GM18951 (cell line): ENCODE data around the gene DPPA4.

Experiments
- POLR2A ChIP-seq: IDR thresholded peaks from 4 replicates; pipeline ENCODE4 v1.6.1; 2011; ENCODE audit warnings: mild to moderate bottlenecking; ENCODE audit not compliant: insufficient read length, insufficient read depth; ENCODE audit errors: extremely low read depth
- in situ Hi-C: fragments of 300-500 bp; cut with MboI; formaldehyde crosslinking; loops from one replicate; pipeline ENCODE4 v1.12.0; 2022; ENCODE audit warnings: low sequenced_read_pairs, mixed read lengths, inconsistent platforms; ENCODE audit not compliant: unreplicated experiment

DPPA4 gene

GRCh38 chr3:109356442-109357155 lies 19.3 kb upstream of the DPPA4 start:
- TF ChIP-seq POLR2A = no peak
- in situ Hi-C loops = no loop called here

GRCh38 chr3:109355625-109356441 lies 18.5 kb upstream of the DPPA4 start:
- in situ Hi-C loops = no loop called here
- TF ChIP-seq POLR2A = no peak

GRCh38 chr3:109353057-109353456 lies 15.7 kb upstream of the DPPA4 start:
- TF ChIP-seq POLR2A = no peak
- in situ Hi-C loops = no loop called here

GRCh38 chr3:109351231-109351630 lies 13.9 kb upstream of the DPPA4 start:
- in situ Hi-C loops = no loop called here
- TF ChIP-seq POLR2A = no peak

DNA sequence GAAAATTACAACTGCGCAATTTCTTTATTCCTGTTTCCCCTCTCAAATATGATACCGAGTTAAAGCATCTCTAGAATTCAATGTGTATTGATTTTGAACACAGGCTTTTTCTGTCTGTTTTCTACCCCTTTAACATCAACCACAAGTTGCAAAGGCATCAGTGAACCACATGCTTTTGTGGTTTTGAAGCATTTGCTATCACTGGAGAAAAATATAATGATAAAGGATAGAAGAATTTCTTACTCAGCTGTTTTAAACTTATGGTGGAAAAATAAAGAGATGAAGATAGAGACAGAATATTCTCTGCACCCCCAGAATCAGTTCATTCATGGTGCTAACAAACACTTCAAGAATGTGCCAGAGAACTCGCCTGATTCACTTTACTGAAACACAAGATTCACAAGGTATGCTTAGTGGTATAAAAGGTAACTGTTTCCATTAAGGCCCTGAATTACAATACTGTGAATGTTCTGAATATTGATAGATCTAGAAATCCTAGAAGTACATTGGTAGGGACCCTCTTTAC lies 9.5 kb upstream of the DPPA4 start:
- TF ChIP-seq POLR2A = no peak
- in situ Hi-C loops = no loop called here

DNA sequence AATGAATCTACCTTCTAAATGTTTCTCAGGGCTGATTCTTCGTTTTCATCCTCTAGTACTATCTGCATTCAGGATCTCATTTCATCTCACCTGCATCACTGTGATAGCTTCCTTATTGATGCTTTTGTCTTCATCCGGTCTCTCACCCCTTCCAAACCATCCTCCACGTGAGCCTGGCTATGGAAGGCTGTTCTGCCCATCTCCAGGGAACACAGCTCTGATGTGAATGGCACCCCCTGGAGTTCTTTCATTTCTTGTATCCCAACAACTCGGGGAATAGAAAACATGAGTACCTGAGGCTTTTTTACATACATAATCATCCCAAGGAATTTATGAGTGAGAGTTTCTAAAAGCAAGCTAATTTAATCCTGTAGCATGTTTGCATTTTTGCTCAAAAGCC lies 8.8 kb upstream of the DPPA4 start:
- in situ Hi-C loops = no loop called here
- TF ChIP-seq POLR2A = no peak

DNA sequence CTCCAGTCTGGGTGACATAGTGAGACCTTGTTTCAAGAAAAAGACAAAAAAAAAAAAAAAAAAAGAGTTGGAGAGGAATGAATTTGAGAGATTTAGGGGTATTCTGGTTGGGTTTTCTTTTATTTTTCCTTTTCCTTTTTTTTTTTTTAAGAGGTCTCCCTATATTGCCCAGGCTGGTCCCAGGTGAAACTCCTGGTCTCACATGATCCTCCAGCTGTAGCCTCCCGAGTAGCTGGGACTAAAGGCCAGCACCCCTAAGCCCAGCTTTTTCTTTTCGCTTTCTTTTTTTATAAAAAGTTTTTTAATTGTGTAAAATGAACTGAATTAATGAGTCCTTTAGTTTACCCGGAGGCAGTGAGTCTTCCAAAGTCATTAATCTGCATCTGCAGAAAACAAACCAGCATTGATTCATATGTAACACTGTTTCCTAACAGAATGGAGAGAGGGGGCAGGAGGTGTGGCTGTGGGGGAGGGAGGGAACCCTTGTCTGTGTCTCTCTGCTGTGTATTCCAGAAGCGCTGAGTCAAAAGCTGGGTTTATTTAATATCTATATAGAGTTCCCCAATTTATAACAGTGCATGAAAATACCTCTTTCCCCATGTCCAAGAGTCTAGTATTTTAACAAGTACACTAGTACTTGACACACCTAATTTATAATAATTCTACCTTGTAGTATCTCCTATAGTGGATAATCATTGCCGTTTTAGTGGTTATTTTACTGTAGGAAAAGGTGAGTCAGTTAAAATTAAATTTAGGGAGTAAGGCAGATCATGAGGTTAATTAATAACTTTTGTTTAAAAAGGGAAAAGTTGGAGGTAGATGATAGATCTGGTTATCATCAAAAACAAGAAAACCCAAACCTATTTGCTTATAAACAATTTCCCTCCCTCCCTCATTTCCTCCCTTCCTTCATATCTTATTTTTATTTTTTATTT lies 2.6 kb upstream of the DPPA4 start:
- in situ Hi-C loops = no loop called here
- TF ChIP-seq POLR2A = no peak

DNA sequence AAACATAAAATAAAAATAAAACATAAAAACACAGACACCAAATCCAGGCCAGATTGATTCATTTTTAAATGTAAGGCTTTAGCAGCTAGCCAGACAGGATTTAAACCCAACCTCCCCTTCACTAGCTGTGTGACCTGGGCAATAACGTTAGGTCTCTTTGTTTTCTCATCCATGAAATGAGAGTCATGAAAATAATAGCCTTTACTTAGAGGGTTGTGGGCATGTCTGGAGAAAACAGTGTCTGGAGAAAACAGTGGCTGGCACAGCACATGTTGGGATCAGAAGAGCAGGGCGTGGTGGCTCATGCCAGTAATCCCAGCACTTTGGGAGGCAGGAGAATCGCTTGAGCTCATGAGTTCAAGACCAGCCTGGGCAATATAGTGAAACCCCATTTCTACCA lies 1.9 kb upstream of the DPPA4 start:
- in situ Hi-C loops = no loop called here
- TF ChIP-seq POLR2A = no peak

- in situ Hi-C loops = no loop called here
- TF ChIP-seq POLR2A = no peak
Measured at GRCh38 chr3:109338322-109338721, 976 bp upstream of the DPPA4 start.

DNA sequence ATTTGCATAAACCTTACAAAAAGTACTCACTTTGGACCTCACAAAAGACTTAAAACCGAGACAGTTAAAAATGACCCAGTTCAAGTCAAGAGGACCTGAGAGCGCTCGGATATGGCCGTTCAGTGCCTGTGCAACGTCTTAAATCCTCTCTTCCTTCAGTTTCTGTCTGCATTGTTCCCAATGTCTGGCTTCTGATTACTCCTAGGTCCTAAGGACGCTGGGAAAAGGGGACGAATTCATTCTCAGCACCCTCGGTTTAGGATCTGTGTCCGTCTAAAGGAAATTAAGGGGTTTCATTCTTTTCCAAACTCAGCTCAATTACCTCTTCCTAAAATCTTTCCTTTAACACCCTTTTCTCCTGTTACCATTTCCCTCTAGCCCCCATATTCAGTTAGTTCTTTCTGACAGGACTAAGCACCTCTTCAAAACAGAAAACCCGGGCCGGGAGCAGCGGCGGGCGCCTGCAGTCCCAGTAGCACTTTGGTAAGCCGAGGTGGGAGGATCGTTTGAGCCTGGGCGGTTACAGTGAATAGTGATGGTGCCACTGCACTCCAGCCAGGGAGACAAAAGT lies 970 bp downstream of the DPPA4 start:
- no peak for TF ChIP-seq POLR2A

DNA sequence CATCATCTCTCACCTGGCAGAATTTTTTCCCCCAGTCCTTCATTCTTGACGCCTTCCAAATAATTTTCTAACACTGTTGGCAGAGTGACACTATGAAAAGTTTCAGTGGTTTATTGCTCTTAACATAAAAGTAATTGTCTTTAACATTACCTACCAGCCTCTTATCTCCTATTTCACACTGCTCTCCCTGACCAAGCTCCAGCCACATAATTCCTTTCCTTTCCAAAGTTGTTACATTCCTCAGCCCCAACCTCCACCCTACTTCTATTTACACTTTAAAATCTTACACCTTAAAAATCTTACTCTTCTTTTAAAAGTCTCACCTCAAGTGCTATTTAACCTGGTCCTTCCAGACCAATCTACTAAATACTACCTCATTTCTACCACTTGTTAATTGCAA lies 2.8 kb downstream of the DPPA4 start:
- no peak for TF ChIP-seq POLR2A
- in situ Hi-C loops = no loop called here

More for the DNA sequence above, 970 bp downstream of the DPPA4 start:
- in situ Hi-C loops = no loop called here

GRCh38 chr3:109331692-109332091 lies 5.7 kb downstream of the DPPA4 start:
- in situ Hi-C loops = no loop called here
- TF ChIP-seq POLR2A = no peak

GRCh38 chr3:109330405-109330804 lies 6.9 kb downstream of the DPPA4 start:
- in situ Hi-C loops = no loop called here
- TF ChIP-seq POLR2A = no peak

- TF ChIP-seq POLR2A = no peak
- in situ Hi-C loops = no loop called here
Measured at GRCh38 chr3:109328202-109328601, 9.1 kb downstream of the DPPA4 start.
